Endodermal cell (in vitro differentiated cells): ENCODE measurements around the gene PEA15. TPM values are rescaled to one million over a fixed set of nuclear protein-coding genes. Genes with fewer than 3 reads are reported as not detected.

Source experiments
- DNase-seq: peaks from one replicate; pipeline ENCODE4 v3.0.0-alpha.2; 2017
- H3K27ac ChIP-seq: 2 replicates; pipeline ENCODE4 v1.5.1; 2013; ENCODE audit warnings: mild to moderate bottlenecking, low read depth, low read length, moderate library complexity
- H3K27me3 ChIP-seq: 2 replicates; pipeline ENCODE4 v1.6.1; 2013; ENCODE audit warnings: mild to moderate bottlenecking, low read length, moderate library complexity; ENCODE audit not compliant: insufficient read depth, control insufficient read depth, poor library complexity, severe bottlenecking
- H3K36me3 ChIP-seq: 2 replicates; pipeline ENCODE4 v1.7.0; 2013; ENCODE audit warnings: mild to moderate bottlenecking, low read length, moderate library complexity; ENCODE audit not compliant: control insufficient read depth, insufficient read depth
- H3K4me1 ChIP-seq: one replicate; pipeline ENCODE4 v1.7.0; 2013; ENCODE audit warnings: low read length; ENCODE audit not compliant: control insufficient read depth, insufficient read depth
- H3K4me3 ChIP-seq: 2 replicates; pipeline ENCODE4 v1.5.1; 2013; ENCODE audit warnings: mild to moderate bottlenecking, low read length, moderate library complexity
- H3K9ac ChIP-seq: 2 replicates; pipeline ENCODE4 v1.6.1; 2013; ENCODE audit warnings: mild to moderate bottlenecking, low read length, moderate library complexity; ENCODE audit not compliant: poor library complexity, severe bottlenecking; ENCODE audit errors: extremely low read depth
- H3K9me3 ChIP-seq: 2 replicates; pipeline ENCODE4 v1.6.1; 2013; ENCODE audit warnings: mild to moderate bottlenecking, low read length, moderate library complexity; ENCODE audit not compliant: control insufficient read depth
- H3K27ac Mint-ChIP-seq: 2 replicates; pipeline ENCODE4 v1.8.0; 2020; ENCODE audit warnings: mixed read lengths
- H3K27me3 Mint-ChIP-seq: 2 replicates; pipeline ENCODE4 v1.8.0; 2021; ENCODE audit warnings: mild to moderate bottlenecking, mixed read lengths; ENCODE audit not compliant: insufficient read depth
- H3K36me3 Mint-ChIP-seq: 2 replicates; pipeline ENCODE4 v1.8.0; 2020; ENCODE audit warnings: low read depth, mixed read lengths
- H3K4me1 Mint-ChIP-seq: 2 replicates; pipeline ENCODE4 v1.8.0; 2020; ENCODE audit warnings: mixed read lengths
- H3K4me3 Mint-ChIP-seq: 2 replicates; pipeline ENCODE4 v1.8.0; 2020; ENCODE audit warnings: mild to moderate bottlenecking, moderate library complexity, mixed read lengths
- H3K9me3 Mint-ChIP-seq: 2 replicates; pipeline ENCODE4 v1.8.0; 2020; ENCODE audit warnings: mild to moderate bottlenecking, mixed read lengths
- CTCF ChIP-seq: fragments of 200-600 bp; sonication (generic); conservative IDR thresholded peaks from 2 replicates; pipeline ENCODE4 v1.5.0; 2021; ENCODE audit warnings: antibody characterized with exemption, mild to moderate bottlenecking
- WGBS, 2 experiments: methylation state at CpG; one replicate each; pipeline versions ENCODE4 v1.1.5 to v1.1.7; 2013; ENCODE audit warnings: missing lambda C conversion rate in 2 of 2, mixed read lengths in 1 of 2; ENCODE audit not compliant: insufficient coverage in 1 of 2, insufficient read length in 1 of 2; 5-methylcytosine and 5-hydroxymethylcytosine counted together
- total RNA-seq, 2 donors: library from RNA; stranded (reverse); fragmentation: NEBNext Ultra II Directional in 1 of 2; extraction: Animal tissue kit (Norgen Biotek cat#: 25700) in 1 of 2; gene quantifications; 2 replicates in 1 of 2; 3 replicates in 1 of 2; pipeline ENCODE4 v1.2.1, GENCODE V29; 2021

Gene PEA15
- total RNA-seq, 2 donors from 2014 or later = 55.9 to 56.3 TPM

DNA sequence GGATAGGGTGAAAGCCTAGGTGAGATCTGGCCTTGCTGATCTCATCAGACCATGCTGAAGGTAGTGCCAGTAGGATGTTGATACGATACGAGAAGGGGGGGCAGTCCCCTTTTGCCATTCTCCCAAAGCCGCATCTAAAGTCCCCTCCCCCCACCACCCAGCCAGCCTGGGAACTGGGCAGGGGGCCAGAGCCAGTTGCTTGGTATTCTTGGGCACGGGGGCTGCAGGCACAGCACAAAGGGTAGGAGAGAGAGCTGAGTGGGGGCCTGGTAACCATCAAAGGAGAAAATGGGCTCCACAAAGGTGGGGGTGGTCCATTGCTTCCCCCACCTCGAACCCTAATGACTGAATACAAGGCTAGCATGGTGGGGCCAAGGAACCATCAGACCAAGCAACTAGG is 5.4 kb downstream of the PEA15 start:
- no peaks in the 10 kb centered on the region for H3K9me3 ChIP-seq
- WGBS, 2 experiments = 83 to 90% methylated on average over 1 to 4 of the region's 5 CpGs
- H3K27me3 Mint-ChIP-seq = no peaks in the 10 kb centered on the region
- peaks cover 59% of the 10 kb centered on the region for H3K36me3 ChIP-seq
- no peak for DNase-seq
- H3K27ac Mint-ChIP-seq = no peak overlapping the region
- H3K9me3 Mint-ChIP-seq = no peaks in the 10 kb centered on the region
- no peak for TF ChIP-seq CTCF
- no peak overlapping the region for H3K4me3 ChIP-seq
- no peaks in the 10 kb centered on the region for H3K27me3 ChIP-seq
- H3K4me3 Mint-ChIP-seq = no peak overlapping the region
- H3K4me1 ChIP-seq = peaks cover 13% of the 10 kb centered on the region
- peaks cover 48% of the 10 kb centered on the region for H3K36me3 Mint-ChIP-seq
- peaks cover 60% of the 10 kb centered on the region for H3K4me1 Mint-ChIP-seq
- no peak overlapping the region for H3K9ac ChIP-seq
- H3K27ac ChIP-seq = peak overlapping the region; percentile 69

- H3K27me3 Mint-ChIP-seq = no peaks in the 10 kb centered on the region
- Histone ChIP-seq H3K4me1 (peaks cover 11% of the 10 kb centered on the region), H3K9ac (no peak overlapping the region), H3K4me3 (no peak overlapping the region), H3K9me3 (no peaks in the 10 kb centered on the region), H3K27ac (peak overlapping the region; percentile 69), H3K27me3 (no peaks in the 10 kb centered on the region), H3K36me3 (peaks cover 65% of the 10 kb centered on the region)
- no peak for DNase-seq
- H3K36me3 Mint-ChIP-seq = peaks cover 55% of the 10 kb centered on the region
- H3K4me3 Mint-ChIP-seq = no peak overlapping the region
- peaks cover 56% of the 10 kb centered on the region for H3K4me1 Mint-ChIP-seq
- no peak for TF ChIP-seq CTCF
- 83 to 90% methylated on average over 4 to 10 of the region's 10 CpGs for WGBS, 2 experiments
- H3K9me3 Mint-ChIP-seq = no peaks in the 10 kb centered on the region
- peak overlapping the region; percentile 15 for H3K27ac Mint-ChIP-seq
These were observed 6.0 kb downstream of the PEA15 start for GRCh38 chr1:160211046-160211790.

DNA sequence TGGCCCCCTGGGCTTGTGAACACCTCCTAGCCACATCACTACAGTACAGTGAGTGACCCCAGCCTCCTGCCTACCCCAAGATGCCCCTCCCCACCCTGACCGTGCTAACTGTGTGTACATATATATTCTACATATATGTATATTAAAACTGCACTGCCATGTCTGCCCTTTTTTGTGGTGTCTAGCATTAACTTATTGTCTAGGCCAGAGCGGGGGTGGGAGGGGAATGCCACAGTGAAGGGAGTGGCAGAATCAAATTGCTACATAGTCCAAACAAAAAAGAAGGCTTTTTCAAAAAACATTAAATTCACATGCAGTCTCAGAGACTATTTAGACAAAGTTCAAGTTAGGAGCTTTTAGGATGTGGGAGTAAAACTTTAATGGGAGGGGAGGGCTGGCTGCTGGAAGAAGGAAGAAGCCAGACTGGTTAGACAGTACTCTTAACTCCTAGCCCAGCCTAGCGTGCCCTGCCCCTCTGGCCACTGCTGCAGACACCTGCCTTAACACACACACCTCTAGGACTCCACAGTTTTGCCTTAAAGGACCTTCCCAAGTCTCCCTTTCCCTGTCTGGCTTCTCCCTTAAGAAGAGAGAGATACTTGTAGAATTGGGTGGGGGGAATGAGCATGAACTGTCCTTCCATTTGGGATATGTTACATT is 9.4 kb downstream of the PEA15 start:
- WGBS, 2 experiments = 95 to 100% methylated on average over 1 to 3 of the region's 3 CpGs
- no peaks in the 10 kb centered on the region for H3K9me3 ChIP-seq
- no peak for TF ChIP-seq CTCF
- Mint-ChIP-seq H3K9me3 (no peaks in the 10 kb centered on the region), H3K27me3 (no peaks in the 10 kb centered on the region), H3K36me3 (peaks cover 68% of the 10 kb centered on the region), H3K4me1 (peaks cover 43% of the 10 kb centered on the region), H3K27ac (no peak overlapping the region), H3K4me3 (no peak overlapping the region)
- no peak overlapping the region for H3K9ac ChIP-seq
- peaks cover 7% of the 10 kb centered on the region for H3K4me1 ChIP-seq
- no peak overlapping the region for H3K27ac ChIP-seq
- DNase-seq = no peak
- peaks cover 85% of the 10 kb centered on the region for H3K36me3 ChIP-seq
- H3K27me3 ChIP-seq = no peaks in the 10 kb centered on the region
- no peak overlapping the region for H3K4me3 ChIP-seq
